Hepatocyte (in vitro differentiated cells): ENCODE results near the gene CTTN. TPM values are rescaled to one million over a fixed set of nuclear protein-coding genes. Genes with fewer than 3 reads are reported as not detected.

Source experiments
- DNase-seq: peaks from one replicate; pipeline ENCODE4 v3.0.0-alpha.2; 2016; ENCODE audit warnings: low spot score
- H2AFZ ChIP-seq: fragments of 200-600 bp; sonication (generic); 2 replicates; pipeline ENCODE4 v1.6.0; 2016; ENCODE audit warnings: antibody characterized with exemption, mild to moderate bottlenecking
- H3K27ac ChIP-seq: fragments of 200-600 bp; sonication (generic); 2 replicates; pipeline ENCODE4 v1.5.1; 2016; ENCODE audit warnings: mild to moderate bottlenecking
- H3K27me3 ChIP-seq: fragments of 200-600 bp; sonication (generic); 2 replicates; pipeline ENCODE4 v1.6.1; 2016
- H3K36me3 ChIP-seq: fragments of 200-600 bp; sonication (generic); replicated peaks from 2 replicates; pipeline ENCODE4 v1.5.1; 2016; ENCODE audit warnings: low read depth; ENCODE audit not compliant: insufficient read depth
- H3K4me1 ChIP-seq: fragments of 200-600 bp; sonication (generic); 2 replicates; pipeline ENCODE4 v1.5.1; 2016; ENCODE audit warnings: mild to moderate bottlenecking, moderate library complexity; ENCODE audit not compliant: insufficient read depth
- H3K4me2 ChIP-seq: fragments of 200-600 bp; sonication (generic); 2 replicates; pipeline ENCODE4 v1.6.0; 2016
- H3K4me3 ChIP-seq: fragments of 200-600 bp; sonication (generic); 2 replicates; pipeline ENCODE4 v1.5.1; 2016; ENCODE audit warnings: mild to moderate bottlenecking
- H3K79me2 ChIP-seq: fragments of 200-600 bp; sonication (generic); 2 replicates; pipeline ENCODE4 v1.6.0; 2017; ENCODE audit warnings: mild to moderate bottlenecking
- H3K9me2 ChIP-seq: fragments of 200-600 bp; sonication (generic); replicated peaks from 2 replicates; pipeline ENCODE4 v1.6.0; 2017; ENCODE audit warnings: mild to moderate bottlenecking; ENCODE audit not compliant: insufficient read depth
- H3K9me3 ChIP-seq: fragments of 200-600 bp; sonication (generic); 2 replicates; pipeline ENCODE4 v1.5.1; 2016; ENCODE audit warnings: low read depth, mild to moderate bottlenecking
- H4K20me1 ChIP-seq: fragments of 200-600 bp; sonication (generic); 2 replicates; pipeline ENCODE4 v1.6.0; 2016; ENCODE audit warnings: mild to moderate bottlenecking; ENCODE audit not compliant: insufficient read depth, poor library complexity, severe bottlenecking
- EZH2 ChIP-seq: fragments of 200-600 bp; sonication (generic); IDR thresholded peaks from 2 replicates; pipeline ENCODE4 v1.6.1; 2016; ENCODE audit warnings: antibody characterized with exemption, mild to moderate bottlenecking, borderline replicate concordance
- EZH2phosphoT487 ChIP-seq: fragments of 200-600 bp; sonication (generic); IDR thresholded peaks from one replicate; pipeline ENCODE4 v1.6.1; 2018; ENCODE audit warnings: antibody characterized with exemption, mild to moderate bottlenecking, low read depth, moderate library complexity; ENCODE audit not compliant: unreplicated experiment, severe bottlenecking
- WGBS: methylation state at CpG from one replicate; pipeline ENCODE4 v1.1.6; 2016; ENCODE audit warnings: low lambda C conversion rate; ENCODE audit errors: missing lambda C conversion rate; 5-methylcytosine and 5-hydroxymethylcytosine counted together
- polyA plus RNA-seq: library from polyadenylated mRNA; unstranded; fragments of >200 nt; fragmentation: Nextera tagmentation; extraction: Ambion mirVana; gene quantifications from 2 replicates; pipeline ENCODE4 v1.2.1, GENCODE V29; 2016
- total RNA-seq: library from RNA; depleted of rRNA; stranded (reverse); fragments of >200 nt; gene quantifications from 2 replicates; pipeline ENCODE4 v1.2.3, GENCODE V29; 2014
- TF ChIP-seq, protein P1 (sequence below): fragments of 200-600 bp; sonication (generic); IDR thresholded peaks from 2 replicates; pipeline ENCODE4 v1.5.1; 2016; ENCODE audit warnings: antibody characterized with exemption, mild to moderate bottlenecking; ENCODE audit not compliant: poor library complexity

CTTN gene
- total and polyA plus RNA-seq, 2 experiments from 2014 or later = 154 to 207 TPM

DNA sequence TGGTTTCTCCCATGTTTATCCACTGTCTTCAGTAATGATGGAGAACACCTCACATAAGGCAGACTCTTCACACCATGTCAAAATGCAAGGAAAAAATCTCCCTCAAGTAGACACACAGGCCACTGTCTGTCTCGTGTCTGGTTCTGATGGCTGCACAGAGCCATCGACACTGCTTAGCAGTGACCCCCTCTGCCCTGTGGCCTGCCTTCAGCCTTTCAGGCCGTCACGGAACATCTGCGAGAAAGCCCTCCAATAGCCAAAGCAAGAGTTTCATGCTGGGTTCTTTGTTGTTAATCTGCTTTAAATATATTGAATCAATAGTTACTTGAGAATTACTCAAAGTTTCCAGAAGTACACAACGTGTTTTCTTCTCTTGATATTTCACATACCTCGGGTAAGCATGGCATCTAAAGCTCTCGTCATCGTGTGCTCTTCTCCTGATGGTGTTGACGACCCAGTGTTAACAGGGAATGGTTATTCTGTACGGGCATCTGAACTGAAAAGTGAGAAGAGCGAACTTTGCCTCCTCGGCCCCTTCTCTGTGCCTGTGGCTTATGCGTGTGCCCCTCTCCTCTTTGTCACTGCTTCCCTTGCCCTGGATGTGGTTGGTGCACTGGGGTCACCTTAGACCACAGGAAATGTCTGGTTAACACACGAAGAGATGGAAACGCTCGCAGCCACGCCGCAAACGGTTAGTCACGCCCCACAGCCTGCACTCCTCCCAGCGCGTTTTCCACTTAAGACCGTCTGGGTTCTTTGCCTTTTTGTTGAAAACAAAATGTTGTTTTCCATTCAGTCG is 33.4 kb upstream of the CTTN start:
- Histone ChIP-seq H4K20me1 (no peaks in the 10 kb centered on the region), H3K9me2 (no peaks in the 10 kb centered on the region), H3K4me1 (no peaks in the 10 kb centered on the region), H3K79me2 (no peaks in the 10 kb centered on the region), H3K4me2 (no peak overlapping the region), H2AFZ (no peak overlapping the region), H3K27me3 (no peaks in the 10 kb centered on the region), H3K36me3 (no peaks in the 10 kb centered on the region), H3K27ac (no peak overlapping the region), H3K9me3 (no peaks in the 10 kb centered on the region), H3K4me3 (no peak overlapping the region)
- WGBS = 96% methylated on average over 25 of the region's 25 CpGs
- no peak for TF ChIP-seq EZH2phosphoT487
- TF ChIP-seq, protein P1, sequence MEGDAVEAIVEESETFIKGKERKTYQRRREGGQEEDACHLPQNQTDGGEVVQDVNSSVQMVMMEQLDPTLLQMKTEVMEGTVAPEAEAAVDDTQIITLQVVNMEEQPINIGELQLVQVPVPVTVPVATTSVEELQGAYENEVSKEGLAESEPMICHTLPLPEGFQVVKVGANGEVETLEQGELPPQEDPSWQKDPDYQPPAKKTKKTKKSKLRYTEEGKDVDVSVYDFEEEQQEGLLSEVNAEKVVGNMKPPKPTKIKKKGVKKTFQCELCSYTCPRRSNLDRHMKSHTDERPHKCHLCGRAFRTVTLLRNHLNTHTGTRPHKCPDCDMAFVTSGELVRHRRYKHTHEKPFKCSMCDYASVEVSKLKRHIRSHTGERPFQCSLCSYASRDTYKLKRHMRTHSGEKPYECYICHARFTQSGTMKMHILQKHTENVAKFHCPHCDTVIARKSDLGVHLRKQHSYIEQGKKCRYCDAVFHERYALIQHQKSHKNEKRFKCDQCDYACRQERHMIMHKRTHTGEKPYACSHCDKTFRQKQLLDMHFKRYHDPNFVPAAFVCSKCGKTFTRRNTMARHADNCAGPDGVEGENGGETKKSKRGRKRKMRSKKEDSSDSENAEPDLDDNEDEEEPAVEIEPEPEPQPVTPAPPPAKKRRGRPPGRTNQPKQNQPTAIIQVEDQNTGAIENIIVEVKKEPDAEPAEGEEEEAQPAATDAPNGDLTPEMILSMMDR = no peak
- no peak for DNase-seq

DNA sequence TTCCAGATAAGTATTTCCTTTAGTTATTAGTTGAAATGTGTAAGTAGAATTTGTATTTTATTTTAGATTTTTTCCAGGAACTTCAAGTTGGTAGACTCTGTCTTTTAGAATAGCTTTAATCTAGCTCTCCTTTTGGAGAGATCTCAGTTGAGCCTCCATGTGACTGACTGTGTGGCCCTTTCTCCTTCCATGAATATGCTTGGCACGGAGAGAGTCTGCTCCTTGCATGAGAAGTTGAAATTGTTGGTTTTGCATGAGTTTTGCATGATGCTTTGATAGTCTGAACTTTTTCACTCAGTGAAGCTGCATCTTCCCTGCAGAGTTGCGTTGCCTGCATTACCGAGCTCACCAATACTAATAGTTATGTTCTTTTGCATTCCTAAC is 32.8 kb upstream of the CTTN start:
- no peak overlapping the region for H3K4me3 ChIP-seq
- no peaks in the 10 kb centered on the region for H3K9me3 ChIP-seq
- WGBS = 97% methylated on average over 3 of the region's 3 CpGs
- TF ChIP-seq EZH2phosphoT487 (no peak), EZH2 (no peak)
- TF ChIP-seq, protein P1 = no peak
- no peaks in the 10 kb centered on the region for H3K4me1 ChIP-seq
- H2AFZ ChIP-seq = no peak overlapping the region
- H3K9me2 ChIP-seq = no peaks in the 10 kb centered on the region
- no peaks in the 10 kb centered on the region for H3K36me3 ChIP-seq
- H3K79me2 ChIP-seq = peaks cover under 1% of the 10 kb centered on the region
- no peak overlapping the region for H3K27ac ChIP-seq
- no peaks in the 10 kb centered on the region for H3K27me3 ChIP-seq
- no peak overlapping the region for H3K4me2 ChIP-seq
- H4K20me1 ChIP-seq = no peaks in the 10 kb centered on the region
- DNase-seq = no peak

DNA sequence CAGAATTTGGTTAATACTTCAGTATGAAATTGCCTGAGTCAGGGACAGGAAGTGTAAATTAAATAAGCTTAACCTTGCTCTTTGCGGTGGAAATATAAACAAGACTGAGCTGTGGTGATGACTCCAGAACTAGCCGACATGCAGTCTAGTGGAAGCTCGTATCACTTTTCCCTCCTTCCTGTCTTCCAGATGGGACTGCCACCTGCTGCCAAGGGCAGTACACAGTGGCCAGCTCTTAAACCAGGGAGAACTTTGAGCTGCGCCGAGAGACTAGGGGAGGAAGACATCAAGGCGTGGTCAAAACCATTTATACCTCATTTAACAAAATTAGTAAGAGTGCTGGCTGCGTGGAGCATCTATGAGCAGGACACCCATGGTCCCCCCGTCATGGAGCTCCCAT is 31.3 kb upstream of the CTTN start:
- Histone ChIP-seq H3K36me3 (no peaks in the 10 kb centered on the region), H3K9me2 (no peaks in the 10 kb centered on the region), H3K27me3 (no peaks in the 10 kb centered on the region), H2AFZ (no peak overlapping the region), H3K4me2 (no peak overlapping the region), H3K27ac (no peak overlapping the region), H3K4me1 (no peaks in the 10 kb centered on the region), H3K9me3 (no peaks in the 10 kb centered on the region), H4K20me1 (no peaks in the 10 kb centered on the region), H3K4me3 (no peak overlapping the region), H3K79me2 (peaks cover 8% of the 10 kb centered on the region)
- no peak for DNase-seq
- TF ChIP-seq EZH2phosphoT487 (no peak), EZH2 (no peak)
- TF ChIP-seq, protein P1 = no peak
- 90% methylated on average over 8 of the region's 8 CpGs for WGBS
